Measurements from ENCODE around the gene DLG2. TPM values are rescaled to one million over a fixed set of nuclear protein-coding genes. Genes with fewer than 3 reads are reported as not detected.

DLG2 gene
- total RNA-seq, 2 experiments from 2014 or later: 0.85 to 1.1 TPM

DNA sequence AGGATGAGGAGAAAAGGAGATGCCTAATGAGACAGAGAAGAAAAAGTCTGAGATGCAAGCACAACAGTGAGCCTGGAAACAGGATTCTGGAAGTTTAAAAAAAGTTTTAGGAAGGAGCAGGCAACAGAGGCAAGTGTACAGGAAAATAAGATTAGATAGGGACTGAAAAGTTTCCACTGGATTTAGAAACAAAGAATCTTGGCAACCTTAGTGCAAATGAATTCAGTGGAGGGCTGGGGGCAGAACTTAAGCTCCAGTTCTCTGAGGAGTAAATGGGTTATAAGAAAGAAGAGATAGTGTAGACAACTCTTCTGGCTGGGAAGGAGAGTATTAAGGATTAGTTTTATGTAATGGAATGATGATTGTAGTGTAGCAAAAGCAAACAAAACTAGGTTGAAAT, 1712.1 kb downstream of the DLG2 start:
- Mint-ChIP-seq H3K4me3 (no peak overlapping the region), H3K27me3 (no peaks in the 10 kb centered on the region), H3K9me3 (no peaks in the 10 kb centered on the region), H3K4me1 (no peaks in the 10 kb centered on the region), H3K27ac (no peak overlapping the region), H3K36me3 (ENCODE audit: low read depth) (no peaks in the 10 kb centered on the region)
- ChIA-PET CTCF (no interaction called here), POLR2A (no interaction called here)
- no peak for DNase-seq

DNA sequence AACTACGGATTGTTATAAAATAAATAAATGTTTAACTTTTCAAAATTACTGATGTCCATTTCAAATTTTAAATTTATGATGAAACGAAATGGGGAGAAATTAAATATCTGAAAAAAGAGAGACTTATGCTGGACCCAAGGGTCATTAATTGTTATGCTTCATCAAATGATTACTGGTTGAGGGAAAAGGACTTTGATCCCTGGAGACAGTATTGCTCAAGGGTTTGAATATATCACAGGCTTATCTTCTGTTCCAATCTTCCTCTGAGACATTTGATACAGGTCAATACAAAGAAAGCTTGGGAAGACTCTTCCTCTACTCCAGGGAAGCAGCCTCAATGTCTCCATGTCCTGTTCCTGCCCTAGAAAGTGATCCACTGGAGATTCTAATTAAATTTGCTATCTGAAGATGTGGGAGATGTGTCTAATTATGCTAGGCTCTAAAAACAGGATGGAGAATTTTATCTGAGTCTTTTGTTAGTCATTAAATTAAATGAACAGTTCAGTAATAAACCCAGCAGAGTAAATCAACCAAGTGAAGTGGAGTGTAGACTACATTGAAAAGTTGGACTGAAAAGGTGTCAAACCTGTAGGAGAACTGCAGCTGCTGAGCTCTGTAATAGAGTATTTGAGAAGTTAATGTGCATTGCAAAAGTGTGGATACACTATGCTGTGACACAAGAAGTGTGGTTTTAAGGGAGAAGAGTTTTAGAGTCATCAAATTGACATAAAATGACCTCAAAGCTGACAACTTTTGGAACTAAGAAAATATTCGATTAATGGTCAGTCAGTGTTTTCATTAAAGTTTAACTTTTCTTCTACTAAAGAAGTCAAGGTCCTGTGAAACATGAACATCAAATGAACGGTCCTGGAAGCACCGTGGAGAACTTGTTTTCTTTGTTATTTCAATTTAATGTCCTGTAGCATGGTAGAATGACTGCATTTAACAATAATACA, 1717.3 kb downstream of the DLG2 start:
- Mint-ChIP-seq H3K9me3 (no peaks in the 10 kb centered on the region), H3K4me1 (no peaks in the 10 kb centered on the region), H3K4me3 (no peak overlapping the region), H3K27ac (no peak overlapping the region), H3K27me3 (no peaks in the 10 kb centered on the region), H3K36me3 (ENCODE audit: low read depth) (no peaks in the 10 kb centered on the region)
- DNase-seq: no peak
- ChIA-PET POLR2A (interaction anchor here (0.6 kb wide), 1 partner anchor 693 kb away, joined by 3 read pairs; no protein-coding TSS in a partner anchor), CTCF (no interaction called here)

DNA sequence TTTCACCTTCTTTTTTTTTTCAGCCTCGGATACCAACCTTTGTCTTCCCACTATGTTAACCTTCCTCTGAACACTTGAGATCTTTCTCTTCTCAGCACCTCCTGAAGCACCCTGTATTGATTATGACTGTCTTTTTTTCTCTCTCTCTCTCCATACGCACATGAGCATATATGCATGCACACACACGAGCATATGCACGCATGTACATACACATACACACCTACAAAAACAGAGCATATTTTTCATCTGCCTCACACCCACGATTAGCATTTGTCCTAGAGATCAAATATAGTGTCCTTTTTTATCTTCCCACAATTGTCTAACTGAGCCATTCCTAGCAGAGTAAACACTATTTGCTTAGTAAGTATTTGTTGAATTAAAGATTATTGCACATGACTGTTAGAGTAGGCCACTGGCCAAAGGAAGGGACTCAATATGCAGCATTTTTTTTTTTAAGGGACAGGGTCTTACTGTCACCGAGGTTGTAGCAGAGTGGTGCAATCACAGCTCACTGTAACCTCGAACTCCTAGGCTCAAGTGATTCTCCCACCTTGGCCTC, 1718.8 kb downstream of the DLG2 start:
- H3K27ac Mint-ChIP-seq: no peak overlapping the region
- ChIA-PET POLR2A (no interaction called here), CTCF (interaction anchor here (0.6 to 0.7 kb wide), 2 partner anchors 127 to 656 kb away, joined by 3 read pairs; no protein-coding TSS in a partner anchor)
- H3K4me3 Mint-ChIP-seq: no peak overlapping the region
- no peaks in the 10 kb centered on the region for H3K27me3 Mint-ChIP-seq
- DNase-seq: no peak
- H3K9me3 Mint-ChIP-seq: no peaks in the 10 kb centered on the region
- H3K4me1 Mint-ChIP-seq: no peaks in the 10 kb centered on the region
- no peaks in the 10 kb centered on the region for H3K36me3 Mint-ChIP-seq (ENCODE audit: low read depth)

DNA sequence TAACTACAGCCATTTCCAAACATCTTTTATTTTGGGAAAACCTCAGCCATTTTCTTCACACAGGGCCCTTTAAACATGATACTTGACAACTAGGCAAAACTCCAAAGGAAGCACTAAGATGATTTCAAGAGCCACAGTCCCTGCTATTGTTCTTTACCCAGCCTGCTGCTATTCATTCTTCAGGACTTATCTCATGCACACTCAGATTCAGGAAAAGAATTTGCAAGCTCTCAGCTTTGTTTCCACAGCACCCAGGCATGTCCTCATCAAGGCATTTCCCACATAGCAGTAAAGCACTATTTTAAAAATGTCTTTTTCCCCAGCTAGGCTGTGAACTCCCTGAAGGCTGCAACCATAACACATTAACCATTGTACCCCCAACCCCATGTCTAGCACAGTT, 1731.6 kb downstream of the DLG2 start:
- ChIA-PET POLR2A (no interaction called here), CTCF (no interaction called here)
- H3K4me3 Mint-ChIP-seq: no peak overlapping the region
- no peaks in the 10 kb centered on the region for H3K27me3 Mint-ChIP-seq
- H3K4me1 Mint-ChIP-seq: no peaks in the 10 kb centered on the region
- H3K27ac Mint-ChIP-seq: no peak overlapping the region
- H3K36me3 Mint-ChIP-seq (ENCODE audit: low read depth): no peaks in the 10 kb centered on the region
- H3K9me3 Mint-ChIP-seq: peaks cover under 1% of the 10 kb centered on the region
- DNase-seq: no peak

DNA sequence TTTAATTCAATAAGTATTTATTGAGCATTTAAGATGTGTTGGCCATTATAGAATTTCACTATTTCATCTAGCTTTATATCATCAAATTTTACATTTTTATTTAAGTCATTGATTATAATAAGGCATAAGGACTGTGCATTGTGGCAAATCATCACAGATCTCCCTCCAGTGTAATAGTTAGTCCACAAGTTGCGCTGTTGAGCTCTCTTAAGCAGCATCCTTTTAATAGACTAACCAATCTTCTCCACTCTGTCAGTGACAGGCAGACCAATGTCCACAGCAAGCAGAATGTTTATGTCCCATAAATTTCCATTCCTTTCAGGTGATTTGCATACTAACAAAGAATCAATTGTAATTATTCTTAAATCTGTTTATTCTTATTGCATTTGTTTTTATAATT, 1745.7 kb downstream of the DLG2 start:
- Mint-ChIP-seq H3K4me3 (no peak overlapping the region), H3K36me3 (ENCODE audit: low read depth) (no peaks in the 10 kb centered on the region), H3K4me1 (no peaks in the 10 kb centered on the region), H3K27me3 (no peaks in the 10 kb centered on the region), H3K27ac (no peak overlapping the region), H3K9me3 (no peaks in the 10 kb centered on the region)
- no peak for DNase-seq
- ChIA-PET POLR2A (no interaction called here), CTCF (no interaction called here)

DNA sequence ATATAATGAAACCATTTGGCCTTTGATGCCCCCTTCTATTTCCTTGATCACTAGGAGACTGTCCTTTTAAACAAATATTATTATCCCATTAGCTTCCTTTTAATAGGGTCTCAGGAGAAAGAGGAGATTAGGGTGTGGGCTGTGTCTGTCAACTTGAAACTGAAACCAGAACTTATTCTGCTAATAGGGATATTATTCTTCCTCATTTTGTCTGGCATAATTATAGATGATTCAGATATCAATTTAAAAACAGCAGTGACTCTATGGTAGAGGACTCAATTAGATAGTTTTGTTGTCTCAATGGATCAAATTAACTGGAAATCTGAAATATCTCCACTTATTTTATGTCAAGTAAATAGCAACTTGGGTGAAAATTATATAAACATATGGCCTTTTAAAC, 1756.1 kb downstream of the DLG2 start:
- Mint-ChIP-seq H3K27ac (no peak overlapping the region), H3K4me1 (no peaks in the 10 kb centered on the region), H3K4me3 (no peak overlapping the region), H3K27me3 (no peaks in the 10 kb centered on the region), H3K36me3 (ENCODE audit: low read depth) (no peaks in the 10 kb centered on the region), H3K9me3 (no peaks in the 10 kb centered on the region)
- CTCF ChIA-PET: no interaction called here
- no peak for DNase-seq
- POLR2A ChIA-PET: no interaction called here

DNA sequence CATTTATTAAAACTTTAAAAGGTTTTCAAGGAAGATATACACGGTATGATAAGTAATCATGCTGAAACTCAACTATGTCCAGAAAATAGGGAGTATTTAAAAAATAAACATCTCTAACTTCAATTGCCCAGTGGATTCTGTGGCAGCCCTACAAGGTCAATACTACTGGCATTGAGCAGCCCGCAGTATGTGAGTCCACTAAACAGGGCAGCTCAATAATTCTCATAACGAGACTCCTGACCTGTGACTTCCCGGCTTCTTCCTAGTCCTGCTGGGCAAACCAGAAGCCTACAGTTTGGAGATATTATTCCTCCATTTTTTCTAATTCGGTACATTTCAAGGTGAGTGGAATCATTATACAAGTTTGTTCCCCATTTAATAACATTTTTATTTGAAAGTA, 1760.5 kb downstream of the DLG2 start:
- Mint-ChIP-seq H3K27me3 (no peaks in the 10 kb centered on the region), H3K27ac (no peak overlapping the region), H3K4me3 (no peak overlapping the region), H3K4me1 (no peaks in the 10 kb centered on the region), H3K9me3 (no peaks in the 10 kb centered on the region), H3K36me3 (ENCODE audit: low read depth) (no peaks in the 10 kb centered on the region)
- ChIA-PET POLR2A (no interaction called here), CTCF (no interaction called here)
- no peak for DNase-seq

DNA sequence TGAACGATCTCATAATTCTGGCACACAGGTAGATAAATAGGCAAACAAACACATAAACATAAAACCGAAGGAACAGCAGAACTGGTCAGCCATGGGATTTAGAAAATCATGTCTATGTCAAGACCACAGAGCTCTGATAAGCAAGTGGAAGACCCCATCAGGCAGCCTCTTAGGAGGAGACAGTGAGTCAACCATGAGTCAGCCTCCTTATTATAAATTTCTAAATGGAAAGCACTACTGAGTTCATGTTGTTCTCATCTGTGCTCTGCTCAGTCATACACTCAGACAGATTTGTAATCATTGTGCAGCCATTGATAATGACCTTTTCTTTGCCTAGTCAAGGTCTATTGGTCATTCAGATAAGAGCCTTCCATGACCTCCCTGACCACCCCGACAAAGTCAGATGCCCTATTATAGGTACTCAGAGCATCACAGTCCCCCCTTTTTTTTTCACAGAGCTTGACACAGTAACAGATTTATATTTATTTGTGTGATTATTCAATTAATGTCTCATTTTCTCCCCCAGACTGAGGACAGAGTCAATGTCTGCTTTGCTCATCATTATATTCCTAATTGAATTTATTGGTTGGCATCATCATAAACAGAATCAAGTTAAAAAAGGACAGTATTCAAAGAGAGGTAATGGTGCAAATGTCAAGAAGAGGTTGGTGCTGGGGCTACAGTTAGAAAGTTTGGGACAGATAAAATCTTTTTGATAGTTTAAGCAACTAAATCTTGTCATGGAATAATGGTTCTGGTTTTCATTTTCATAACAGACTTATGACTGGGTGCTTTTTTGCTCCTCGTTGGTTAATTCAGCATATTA, 1761.3 kb downstream of the DLG2 start:
- no peak overlapping the region for H3K27ac Mint-ChIP-seq

DNA sequence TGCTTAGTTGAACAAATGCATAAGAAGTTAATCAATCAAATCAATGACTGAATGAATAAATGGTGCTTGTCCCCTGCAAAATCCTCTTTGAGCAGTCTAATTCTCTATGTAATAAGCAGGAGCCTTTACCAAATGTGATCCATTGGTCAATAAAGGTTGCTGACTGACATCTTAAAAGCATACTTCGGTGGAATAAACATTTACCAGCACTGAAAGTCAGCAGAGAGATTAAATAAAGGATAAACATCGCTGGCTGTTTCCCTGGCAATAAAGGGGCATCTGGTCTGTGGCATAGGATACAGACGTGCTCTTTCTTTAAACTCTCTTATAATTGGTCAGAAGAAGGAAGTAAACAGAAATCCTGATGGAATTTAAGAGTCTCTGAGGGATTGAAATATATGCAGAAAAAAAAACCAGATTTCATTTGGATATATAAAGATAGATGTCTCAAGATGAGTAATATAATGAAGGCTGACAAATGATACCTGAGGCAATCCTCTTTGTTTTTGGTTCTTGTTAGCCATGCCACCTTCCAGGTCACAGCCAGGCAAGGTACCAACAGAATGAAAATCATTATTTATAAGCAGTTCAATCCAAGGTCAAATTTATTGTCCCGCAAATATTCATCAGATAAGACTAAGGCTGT, 1762.6 kb downstream of the DLG2 start:
- Mint-ChIP-seq H3K9me3 (no peaks in the 10 kb centered on the region), H3K4me1 (no peaks in the 10 kb centered on the region)

More for the DNA sequence above, 1761.3 kb downstream of the DLG2 start:
- ChIA-PET POLR2A (no interaction called here), CTCF (no interaction called here)
- Mint-ChIP-seq H3K4me1 (no peaks in the 10 kb centered on the region), H3K9me3 (no peaks in the 10 kb centered on the region), H3K4me3 (no peak overlapping the region), H3K36me3 (ENCODE audit: low read depth) (no peaks in the 10 kb centered on the region), H3K27me3 (no peaks in the 10 kb centered on the region)
- no peak for DNase-seq

DNA sequence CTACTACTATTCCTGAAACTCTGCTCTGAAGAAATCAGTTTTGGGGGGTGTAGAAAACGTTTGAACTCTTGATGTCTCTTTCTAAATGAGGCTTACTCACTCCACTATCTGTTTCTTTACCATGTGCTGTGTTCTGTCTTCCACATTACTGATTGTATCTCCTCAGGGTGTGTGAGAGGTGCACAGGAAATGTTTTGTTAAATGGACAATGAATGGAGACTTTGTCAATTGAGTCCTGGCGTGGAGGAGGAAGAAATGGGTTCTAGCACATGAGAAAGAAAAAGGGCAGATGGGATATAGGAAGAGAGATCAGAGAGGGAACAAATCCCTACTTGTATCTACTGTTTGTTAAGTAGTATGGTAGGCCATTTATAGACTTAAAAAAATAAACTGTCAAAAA, 1763.9 kb downstream of the DLG2 start:
- Mint-ChIP-seq H3K4me1 (no peaks in the 10 kb centered on the region), H3K4me3 (no peak overlapping the region), H3K27ac (no peak overlapping the region), H3K27me3 (no peaks in the 10 kb centered on the region), H3K36me3 (ENCODE audit: low read depth) (no peaks in the 10 kb centered on the region), H3K9me3 (peaks cover 5% of the 10 kb centered on the region)
- CTCF ChIA-PET: no interaction called here
- no peak for DNase-seq
- POLR2A ChIA-PET: no interaction called here

More for the DNA sequence above, 1762.6 kb downstream of the DLG2 start:
- POLR2A ChIA-PET: no interaction called here
- no peak overlapping the region for H3K4me3 Mint-ChIP-seq
- no peaks in the 10 kb centered on the region for H3K27me3 Mint-ChIP-seq
- DNase-seq: no peak
- H3K36me3 Mint-ChIP-seq (ENCODE audit: low read depth): no peaks in the 10 kb centered on the region
- H3K27ac Mint-ChIP-seq: no peak overlapping the region
- CTCF ChIA-PET: no interaction called here

DNA sequence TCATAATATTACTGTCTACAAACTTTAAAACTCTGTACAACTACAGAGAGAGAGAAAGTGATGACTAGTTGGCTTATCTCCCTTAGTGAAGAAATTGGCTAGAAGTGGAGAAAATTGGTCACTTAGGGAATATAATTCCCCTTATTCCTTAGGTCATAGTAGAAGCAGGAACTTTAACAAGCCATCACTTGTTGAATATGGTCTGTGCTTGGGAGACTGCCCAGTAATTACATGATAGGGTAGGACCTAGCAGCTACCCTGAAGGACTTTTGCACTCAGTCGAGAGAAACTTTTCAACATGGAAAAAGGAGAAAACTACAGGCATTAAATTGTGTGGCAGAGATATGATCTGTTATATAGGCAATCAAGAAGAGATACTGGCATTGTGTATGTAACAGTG, 1764.5 kb downstream of the DLG2 start:
- H3K36me3 Mint-ChIP-seq (ENCODE audit: low read depth): no peaks in the 10 kb centered on the region
- no peak overlapping the region for H3K4me3 Mint-ChIP-seq
- POLR2A ChIA-PET: no interaction called here
- CTCF ChIA-PET: no interaction called here
- H3K27me3 Mint-ChIP-seq: no peaks in the 10 kb centered on the region
- DNase-seq: no peak
- no peak overlapping the region for H3K27ac Mint-ChIP-seq
- H3K4me1 Mint-ChIP-seq: no peaks in the 10 kb centered on the region
- peaks cover 5% of the 10 kb centered on the region for H3K9me3 Mint-ChIP-seq

DNA sequence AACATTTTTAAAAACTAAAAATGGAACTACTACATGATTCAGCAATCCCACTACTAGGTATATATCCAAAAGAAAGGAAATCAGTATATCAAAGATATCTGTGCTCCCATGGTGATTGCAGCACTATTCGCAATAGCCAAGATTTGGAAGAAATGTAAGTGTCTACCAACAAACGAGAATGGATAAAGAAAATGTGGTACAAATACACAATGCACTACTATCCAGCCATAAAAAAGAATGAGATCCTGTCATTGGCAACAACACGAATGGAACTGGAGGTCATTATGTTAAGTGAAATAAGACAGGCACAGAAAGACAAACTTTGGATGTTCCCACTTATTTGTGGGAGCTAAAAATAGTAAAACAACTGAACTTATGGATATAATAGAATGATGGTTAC, 1765.1 kb downstream of the DLG2 start:
- Mint-ChIP-seq H3K4me1 (no peaks in the 10 kb centered on the region), H3K4me3 (no peak overlapping the region), H3K27ac (no peak overlapping the region), H3K9me3 (peaks cover 5% of the 10 kb centered on the region), H3K36me3 (ENCODE audit: low read depth) (no peaks in the 10 kb centered on the region), H3K27me3 (no peaks in the 10 kb centered on the region)
- POLR2A ChIA-PET: no interaction called here
- no peak for DNase-seq
- CTCF ChIA-PET: no interaction called here

DNA sequence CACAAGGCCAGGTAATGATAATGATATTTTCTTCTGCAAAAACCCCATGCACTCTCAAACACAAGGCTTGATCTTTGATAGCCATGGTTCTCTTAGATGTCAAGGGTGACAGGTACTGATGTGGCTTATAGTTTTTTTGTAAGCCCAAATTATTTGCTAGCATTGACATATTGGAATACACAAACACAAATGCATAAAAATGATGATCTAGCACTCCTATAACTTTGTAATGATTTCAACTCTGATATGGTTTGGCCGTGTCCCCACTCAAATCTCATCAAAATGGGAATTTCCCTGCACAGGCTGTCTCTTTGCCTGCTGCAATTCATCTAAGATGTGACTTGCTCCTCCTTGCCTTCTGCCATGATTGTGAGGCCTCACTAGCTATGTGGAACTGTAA, 1768.5 kb downstream of the DLG2 start:
- peaks cover 5% of the 10 kb centered on the region for H3K9me3 Mint-ChIP-seq

More for the DNA sequence above, 1768.5 kb downstream of the DLG2 start:
- Mint-ChIP-seq H3K27me3 (no peaks in the 10 kb centered on the region), H3K27ac (no peak overlapping the region), H3K36me3 (ENCODE audit: low read depth) (no peaks in the 10 kb centered on the region), H3K4me3 (no peak overlapping the region), H3K4me1 (no peaks in the 10 kb centered on the region)
- DNase-seq: no peak
- CTCF ChIA-PET: no interaction called here
- POLR2A ChIA-PET: no interaction called here
